IPS-11a (cell line): Measurements from ENCODE around the gene ELOA.
"Not testable (repeated sequence)": the region's sequence is repeated elsewhere in the genome, so short reads cannot be mapped to it uniquely, and the experiment has no call there.

Source experiments
- H3K4me3 ChIP-seq: one replicate; pipeline ENCODE4 v1.5.1; 2013; ENCODE audit warnings: low read depth, low read length, control low read depth

The ELOA gene

DNA sequence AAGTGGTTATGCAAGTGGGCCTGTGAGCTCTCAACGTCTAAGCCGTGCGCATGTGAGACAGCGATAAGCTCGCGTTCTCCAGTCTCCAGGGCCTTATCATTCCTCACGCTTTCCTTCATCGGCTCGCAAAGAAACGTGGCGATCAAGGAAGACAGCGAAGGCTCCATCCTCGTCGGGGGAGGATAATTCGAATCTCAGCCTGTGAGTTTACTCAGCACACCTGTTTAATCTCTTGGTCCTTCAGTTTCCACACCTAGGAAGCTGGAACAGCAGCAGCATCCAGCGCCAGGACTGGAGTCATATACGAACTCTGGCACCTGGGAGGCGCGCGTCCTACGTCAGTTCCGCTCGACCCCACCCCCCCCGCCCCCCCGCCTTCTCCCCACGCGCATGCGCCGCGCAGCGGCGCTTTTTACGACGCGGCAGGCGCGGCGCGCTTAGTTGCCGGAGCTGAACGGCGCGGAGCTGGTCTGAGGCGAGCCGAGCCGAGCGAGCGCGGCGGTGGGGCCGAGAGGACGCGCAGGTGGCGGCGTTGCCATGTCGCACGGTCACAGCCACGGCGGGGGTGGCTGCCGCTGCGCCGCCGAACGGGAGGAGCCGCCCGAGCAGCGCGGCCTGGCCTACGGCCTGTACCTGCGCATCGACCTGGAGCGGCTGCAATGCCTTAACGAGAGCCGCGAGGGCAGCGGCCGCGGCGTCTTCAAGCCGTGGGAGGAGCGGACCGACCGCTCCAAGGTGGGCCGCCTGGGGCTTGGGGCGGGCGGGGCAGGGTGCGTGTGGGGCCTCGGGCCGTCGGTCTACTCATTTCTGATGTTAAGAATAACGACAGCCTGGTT is 34.9 kb downstream of the ELOA start, which contains the start of gene PITHD1:
Gene PITHD1 (plus strand): TSS at position 440 of the 836 bp plus-strand sequence. CDS start 98 bp downstream, at position 538.
- peak within 1 kb of the TSS; percentile 94 for H3K4me3 ChIP-seq

DNA sequence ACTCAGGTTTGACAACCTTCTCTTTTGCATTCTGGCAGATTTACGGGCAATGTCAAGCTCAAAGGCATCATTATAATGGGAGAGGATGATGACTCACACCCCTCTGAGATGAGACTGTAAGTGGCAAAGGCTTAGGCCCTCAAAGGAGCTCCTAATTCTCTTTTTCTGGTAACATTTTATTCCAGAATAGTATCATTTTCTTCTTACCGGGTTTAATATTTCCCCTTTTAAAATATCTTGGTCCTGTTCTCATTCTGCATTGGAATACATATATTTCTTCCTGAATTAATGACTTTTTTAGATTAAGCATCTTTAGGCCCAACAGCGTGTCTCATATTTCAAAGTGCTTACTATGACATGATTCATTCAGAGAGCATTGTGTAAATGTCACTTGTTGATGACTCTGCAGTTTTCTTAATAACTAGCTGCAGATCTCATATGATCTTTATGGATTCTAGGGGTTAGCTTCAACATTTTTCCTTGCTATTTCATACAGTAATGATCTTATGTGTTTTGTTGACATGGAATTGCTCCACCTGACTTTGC is 36.6 kb downstream of the ELOA start:
- no peak overlapping the region for H3K4me3 ChIP-seq

DNA sequence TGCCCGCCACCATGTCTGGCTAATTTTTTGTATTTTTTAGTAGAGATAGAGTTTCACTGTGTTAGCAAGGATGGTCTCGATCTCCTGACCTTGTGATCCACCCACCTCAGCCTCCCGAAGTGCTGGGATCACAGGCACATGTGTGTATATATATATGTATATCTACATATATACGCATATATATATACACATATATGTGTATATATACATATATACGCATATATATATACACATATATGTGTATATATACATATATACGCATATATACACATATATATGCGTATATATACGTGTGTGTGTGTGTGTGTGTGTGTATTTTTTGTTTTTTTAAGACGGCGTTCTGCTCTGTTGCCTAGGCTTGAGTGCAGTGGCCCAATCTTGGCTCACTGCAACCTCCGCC is 39.9 kb downstream of the ELOA start:
- H3K4me3 ChIP-seq, result not testable (repeated sequence)

DNA sequence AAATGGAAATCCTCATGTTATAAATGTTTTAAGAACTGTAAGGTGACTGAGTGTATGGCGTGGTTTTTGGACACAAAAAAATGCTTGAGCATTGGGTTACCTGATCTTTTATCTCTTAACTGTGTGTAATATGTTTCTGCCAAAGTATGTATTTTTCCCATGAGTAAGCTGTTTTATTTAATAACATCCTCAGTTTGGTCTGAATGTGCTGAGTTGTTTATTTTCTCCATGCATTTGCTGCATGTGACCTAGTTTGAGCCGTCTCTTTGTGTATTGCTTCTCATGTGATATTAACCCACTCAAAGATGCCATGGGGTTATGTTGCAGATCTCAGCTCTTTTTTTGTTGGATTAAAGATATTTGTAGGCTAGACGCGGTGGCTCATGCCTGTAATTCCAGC is 41.6 kb downstream of the ELOA start:
- H3K4me3 ChIP-seq, result no peak overlapping the region

DNA sequence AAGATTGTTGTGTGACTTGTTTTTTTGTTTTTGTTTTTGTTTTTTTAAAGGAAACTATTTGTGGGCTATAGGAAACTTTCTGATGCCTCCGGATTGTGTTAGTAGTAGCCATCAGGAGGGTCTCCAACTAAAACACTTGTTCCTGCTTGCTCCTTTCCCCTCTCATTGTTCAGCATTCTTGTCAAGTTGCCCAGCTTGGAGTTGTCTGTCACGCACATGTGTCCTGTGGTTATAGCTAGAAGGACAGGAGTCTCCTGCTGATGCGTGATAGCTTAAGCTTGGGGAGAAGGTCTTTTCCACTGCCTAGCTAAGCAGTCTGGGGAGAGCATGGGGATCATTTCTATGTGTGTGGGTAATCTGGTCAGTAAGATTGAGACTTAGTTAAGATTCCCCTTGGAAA is 44.4 kb downstream of the ELOA start:
- H3K4me3 ChIP-seq, result no peak overlapping the region

DNA sequence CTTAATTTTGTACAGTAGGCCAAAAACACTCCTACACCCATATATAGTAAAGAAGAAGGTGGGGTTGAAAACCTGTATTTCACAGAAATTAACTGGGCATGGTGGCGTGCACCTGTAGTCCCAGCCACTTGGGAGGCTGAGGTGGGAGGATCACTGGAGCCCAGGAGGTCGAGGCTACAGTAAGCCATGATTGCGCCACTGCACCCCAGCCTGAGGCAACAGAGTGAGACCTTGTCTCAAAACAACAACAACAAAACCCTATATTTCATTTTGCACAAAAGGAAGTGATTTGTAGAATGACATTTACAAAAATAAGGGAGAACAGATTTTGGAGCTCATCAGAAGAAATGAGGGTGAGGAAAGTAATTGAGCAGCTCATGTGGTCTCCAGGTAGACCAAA is 45.4 kb downstream of the ELOA start:
- no peak overlapping the region for H3K4me3 ChIP-seq

DNA sequence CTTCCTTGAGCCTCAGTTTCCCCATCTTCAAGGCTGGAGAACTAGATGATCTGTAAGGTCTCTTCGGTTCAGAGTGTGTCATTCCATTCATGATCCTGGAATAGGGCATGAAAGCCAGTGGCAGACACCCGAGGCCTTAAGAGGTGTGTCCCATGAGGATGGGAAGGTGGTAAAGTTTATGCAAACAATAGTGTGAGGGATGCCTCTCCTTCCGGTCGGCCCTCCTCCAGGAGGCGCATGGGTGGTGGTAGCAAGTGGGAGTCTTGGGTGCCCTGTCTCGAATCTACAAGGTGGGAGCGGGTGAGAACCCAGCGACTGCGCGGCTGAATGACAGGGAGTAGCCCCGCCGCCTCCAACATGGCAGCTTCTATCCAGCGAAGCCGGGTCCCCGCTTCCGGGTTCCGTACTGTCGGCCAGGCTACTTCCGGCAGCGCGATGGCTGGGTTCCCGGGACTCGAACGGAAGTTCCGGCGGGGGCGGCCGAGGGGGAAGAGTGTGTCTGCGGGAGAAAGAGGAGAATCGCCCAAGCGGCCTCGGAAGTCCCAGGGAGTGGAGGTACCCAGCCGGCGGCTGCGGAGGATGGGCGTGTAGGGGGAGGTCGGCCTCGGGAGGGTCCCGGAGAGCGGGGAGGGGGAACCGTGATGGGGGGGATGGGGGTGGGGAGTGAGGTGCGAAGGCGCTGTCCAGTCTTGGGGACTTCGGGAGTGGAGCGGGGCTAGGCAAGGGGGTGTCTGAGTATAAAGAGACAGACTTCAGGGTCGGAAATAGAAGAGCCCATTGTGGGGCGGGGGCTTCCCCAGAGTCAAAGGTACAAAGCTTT is 47.6 kb downstream of the ELOA start, which contains the start of gene LYPLA2:
Gene LYPLA2 (plus strand): TSS at position 450 of the 820 bp plus-strand sequence. CDS start 1,538 bp downstream, outside the sequence.
- peak within 1 kb of the TSS; percentile 91 for H3K4me3 ChIP-seq

DNA sequence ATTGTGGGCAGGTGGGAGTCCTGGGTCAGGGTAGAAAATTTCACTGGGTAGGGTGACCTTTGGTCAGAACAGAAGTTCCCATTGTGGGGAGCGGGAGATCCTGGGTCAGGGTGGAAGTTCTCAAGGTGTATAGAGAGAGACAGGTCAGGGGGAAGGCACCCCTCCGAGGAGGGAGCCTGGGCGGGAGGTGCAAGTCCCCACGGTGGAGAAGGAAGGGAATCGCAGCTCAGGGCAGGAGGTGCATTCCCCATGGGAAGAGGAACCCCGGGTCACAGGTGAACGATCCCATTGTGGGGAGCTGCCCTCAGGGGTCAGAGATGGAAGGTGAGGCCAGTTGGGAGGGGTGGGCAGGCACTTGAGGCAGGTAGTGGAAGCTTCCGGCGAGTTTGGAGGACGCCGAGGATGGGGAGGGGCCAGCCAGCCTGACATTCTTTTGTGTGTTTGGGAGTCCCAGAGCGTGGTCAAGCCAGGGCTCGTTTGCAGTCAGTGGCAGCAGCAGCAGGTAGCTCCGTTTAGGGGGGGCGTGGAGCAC is 48.3 kb downstream of the ELOA start:
- peak overlapping the region; percentile 91 for H3K4me3 ChIP-seq

DNA sequence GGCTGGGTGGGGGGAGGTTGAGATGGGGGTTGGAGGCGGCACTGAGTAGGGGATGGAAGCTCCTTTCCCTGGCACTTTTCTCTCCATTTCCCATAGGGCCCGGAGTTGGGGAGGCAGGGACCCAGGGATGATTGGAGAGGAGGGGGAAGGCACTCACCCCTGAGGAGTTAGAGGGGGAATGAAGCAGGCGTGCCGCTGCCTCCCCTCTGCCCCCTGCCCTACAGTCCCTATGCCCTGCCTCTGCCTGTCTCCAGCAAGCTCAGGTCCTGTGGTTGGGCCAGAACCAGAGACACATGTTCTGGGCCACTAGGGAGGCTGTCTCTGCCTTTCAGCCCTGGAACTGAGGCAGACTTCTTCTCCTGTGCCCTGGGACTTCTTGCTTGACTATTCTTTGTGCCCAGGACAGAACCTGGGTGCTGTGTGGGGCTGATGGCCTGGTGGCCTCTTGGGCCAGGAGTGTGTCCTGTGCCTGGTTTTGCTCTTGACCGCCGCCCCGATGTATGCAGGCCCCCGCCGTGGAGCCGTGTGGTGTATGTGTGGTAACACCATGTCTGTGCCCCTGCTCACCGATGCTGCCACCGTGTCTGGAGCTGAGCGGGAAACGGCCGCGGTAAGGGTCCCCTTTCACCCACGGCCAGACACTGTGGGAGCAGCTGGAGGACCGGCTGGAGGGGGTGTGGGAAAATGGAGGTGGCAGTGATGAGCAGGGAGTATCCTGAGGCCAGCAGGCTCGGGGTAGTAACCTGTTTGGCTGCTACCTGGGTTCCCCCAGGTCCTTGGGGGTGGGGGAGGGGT is 49.1 kb downstream of the ELOA start:
- H3K4me3 ChIP-seq, result peak overlapping the region; percentile 91

DNA sequence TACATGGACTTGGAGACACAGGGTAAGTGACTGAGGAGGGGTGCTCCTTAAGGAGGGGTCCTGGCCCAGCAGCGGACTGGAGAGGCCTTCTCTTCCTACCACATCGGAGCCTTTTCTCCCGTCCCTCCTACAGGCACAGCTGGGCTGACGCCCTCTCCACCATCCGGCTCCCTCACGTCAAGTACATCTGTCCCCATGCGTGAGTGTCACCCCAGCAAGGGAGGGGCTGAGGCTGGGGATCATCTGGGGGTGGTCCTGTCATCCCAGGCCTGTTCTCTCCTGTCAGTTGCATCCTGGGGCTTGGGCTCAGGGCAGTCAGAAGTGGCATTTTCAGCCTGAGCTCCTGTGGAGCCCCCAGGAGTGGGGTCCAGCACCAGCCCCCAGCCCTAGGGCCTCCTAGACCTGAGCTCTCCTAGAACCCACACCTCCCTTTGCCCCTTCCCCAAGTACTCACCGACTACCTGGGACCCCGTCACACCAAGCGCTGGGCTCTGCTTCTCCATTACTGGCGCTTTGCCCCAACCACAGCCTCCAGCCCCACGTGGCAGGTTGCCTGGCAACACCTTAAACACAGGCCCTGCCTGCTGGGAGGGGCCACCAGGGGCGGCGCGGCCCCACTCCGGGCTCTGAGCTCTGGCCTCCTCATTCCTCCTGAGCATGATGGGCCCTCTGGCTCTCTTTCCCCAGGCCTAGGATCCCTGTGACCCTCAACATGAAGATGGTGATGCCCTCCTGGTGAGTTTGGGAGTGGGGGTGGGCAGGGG is 49.9 kb downstream of the ELOA start:
- H3K4me3 ChIP-seq, result no peak overlapping the region

DNA sequence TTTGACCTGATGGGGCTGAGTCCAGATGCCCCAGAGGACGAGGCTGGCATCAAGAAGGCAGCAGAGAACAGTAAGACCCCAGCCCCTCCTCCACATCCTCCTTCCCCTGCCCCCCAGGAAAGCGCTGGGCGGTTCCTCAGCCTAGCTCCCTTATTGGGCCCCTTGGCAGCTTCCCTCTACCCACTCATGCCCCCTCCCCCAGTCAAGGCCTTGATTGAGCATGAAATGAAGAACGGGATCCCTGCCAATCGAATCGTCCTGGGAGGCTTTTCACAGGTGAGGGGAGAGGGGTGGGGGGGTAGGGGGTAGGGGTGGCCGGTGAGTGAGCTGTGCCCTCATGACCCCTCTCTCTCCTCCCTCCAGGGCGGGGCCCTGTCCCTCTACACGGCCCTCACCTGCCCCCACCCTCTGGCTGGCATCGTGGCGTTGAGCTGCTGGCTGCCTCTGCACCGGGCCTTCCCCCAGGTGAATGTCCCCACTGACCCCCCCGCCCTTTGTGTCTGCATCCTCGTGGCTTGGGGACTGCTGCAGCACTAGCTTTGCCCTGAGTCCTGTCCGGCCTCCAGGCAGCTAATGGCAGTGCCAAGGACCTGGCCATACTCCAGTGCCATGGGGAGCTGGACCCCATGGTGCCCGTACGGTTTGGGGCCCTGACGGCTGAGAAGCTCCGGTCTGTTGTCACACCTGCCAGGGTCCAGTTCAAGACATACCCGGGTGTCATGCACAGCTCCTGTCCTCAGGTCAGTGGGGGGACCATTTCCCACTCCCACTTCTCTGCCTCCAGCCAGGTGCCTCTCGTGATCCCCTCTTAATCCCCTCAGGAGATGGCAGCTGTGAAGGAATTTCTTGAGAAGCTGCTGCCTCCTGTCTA is 50.8 kb downstream of the ELOA start:
- H3K4me3 ChIP-seq, result no peak overlapping the region

DNA sequence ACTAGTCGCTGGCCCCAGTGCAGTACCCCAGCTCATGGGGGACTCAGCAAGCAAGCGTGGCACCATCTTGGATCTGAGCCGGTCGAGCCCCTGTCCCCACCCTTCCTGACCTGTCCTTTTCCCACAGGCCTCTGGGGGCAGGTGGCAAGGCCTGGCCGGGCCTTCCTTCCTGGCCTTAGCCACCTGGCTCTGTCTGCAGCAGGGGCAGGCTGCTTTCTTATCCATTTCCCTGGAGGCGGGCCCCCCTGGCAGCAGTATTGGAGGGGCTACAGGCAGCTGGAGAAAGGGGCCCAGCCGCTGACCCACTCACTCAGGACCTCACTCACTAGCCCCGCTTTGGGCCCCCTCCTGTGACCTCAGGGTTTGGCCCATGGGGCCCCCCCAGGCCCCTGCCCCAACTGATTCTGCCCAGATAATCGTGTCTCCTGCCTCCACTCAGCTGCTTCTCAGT is 51.5 kb downstream of the ELOA start:
- H3K4me3 ChIP-seq, result not testable (repeated sequence)

DNA sequence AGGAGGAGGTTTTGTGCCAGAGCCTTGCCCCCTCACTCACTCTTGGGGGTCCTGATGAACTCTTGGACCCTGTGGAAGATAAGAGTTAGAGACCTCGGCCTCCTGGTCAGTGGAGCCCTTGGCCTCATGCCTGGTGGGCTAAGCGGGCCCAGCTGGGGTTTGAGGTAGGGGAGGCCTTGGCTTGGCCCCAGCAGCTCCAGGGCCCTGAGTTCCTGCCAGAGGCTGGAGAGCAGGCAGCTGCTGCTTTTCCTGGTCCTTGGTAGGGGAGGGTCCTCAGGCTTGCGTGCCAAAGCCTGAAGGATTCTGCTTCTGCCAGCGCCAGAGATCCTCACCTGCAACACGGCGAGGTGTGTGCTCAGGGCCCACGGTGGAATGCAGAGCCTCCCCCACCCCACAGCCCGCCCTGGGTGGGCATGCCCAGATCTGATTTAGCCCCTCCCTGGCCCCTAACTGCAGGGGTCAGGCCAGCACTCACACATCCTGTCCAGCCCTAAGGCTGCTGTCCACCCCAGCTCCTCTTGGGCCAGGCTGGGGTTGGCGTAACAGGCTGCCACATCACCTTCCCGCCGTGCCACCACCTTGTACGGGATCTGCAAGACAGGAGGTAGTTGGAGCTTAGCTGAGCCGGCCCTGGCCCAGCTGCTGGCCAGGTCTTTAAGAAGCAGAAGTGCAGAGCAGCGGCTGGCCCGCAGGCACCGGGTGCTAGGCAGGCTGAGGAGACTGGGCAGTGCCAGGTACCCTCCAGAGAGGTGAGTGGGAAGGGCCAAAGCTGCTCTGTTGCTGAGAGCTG is 52.6 kb downstream of the ELOA start:
- H3K4me3 ChIP-seq, result no peak overlapping the region

DNA sequence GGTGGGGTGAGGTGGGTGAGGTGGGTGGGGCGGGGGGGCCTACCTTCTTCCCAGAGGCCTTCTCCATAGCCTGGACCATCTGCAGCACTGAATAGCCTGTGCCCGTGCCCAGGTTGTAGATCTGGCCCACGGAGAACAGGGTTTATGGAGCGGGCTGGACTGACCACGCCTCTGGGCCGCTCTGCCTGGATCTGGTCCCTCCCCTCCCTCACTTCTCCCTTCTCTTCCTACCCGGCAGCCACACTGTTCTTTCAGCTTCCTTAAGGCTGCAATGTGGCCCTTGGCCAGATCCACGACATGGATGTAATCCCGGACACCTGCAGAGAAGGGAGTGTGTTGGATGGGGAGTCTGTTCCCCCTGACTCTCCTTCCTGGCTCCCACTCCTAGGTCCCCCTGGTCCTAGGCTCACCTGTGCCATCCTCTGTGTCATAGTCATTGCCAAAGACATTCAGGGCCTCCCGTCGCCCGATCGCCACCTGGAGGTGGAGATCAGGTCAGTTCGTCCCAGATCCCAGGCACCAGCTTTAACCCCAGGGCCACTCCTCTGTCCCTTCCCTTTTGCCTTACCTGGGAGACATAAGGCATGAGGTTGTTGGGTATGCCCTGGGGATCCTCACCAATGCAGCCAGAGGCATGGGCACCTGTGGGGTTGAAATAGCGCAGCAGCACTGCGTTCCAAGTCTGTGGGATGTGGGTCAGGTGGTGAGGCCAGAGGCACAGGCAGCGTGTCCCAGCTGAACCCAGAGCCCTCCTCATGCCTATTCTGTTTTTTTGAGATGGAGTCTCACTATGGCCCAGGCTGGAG is 53.4 kb downstream of the ELOA start:
- H3K4me3 ChIP-seq, result no peak overlapping the region

DNA sequence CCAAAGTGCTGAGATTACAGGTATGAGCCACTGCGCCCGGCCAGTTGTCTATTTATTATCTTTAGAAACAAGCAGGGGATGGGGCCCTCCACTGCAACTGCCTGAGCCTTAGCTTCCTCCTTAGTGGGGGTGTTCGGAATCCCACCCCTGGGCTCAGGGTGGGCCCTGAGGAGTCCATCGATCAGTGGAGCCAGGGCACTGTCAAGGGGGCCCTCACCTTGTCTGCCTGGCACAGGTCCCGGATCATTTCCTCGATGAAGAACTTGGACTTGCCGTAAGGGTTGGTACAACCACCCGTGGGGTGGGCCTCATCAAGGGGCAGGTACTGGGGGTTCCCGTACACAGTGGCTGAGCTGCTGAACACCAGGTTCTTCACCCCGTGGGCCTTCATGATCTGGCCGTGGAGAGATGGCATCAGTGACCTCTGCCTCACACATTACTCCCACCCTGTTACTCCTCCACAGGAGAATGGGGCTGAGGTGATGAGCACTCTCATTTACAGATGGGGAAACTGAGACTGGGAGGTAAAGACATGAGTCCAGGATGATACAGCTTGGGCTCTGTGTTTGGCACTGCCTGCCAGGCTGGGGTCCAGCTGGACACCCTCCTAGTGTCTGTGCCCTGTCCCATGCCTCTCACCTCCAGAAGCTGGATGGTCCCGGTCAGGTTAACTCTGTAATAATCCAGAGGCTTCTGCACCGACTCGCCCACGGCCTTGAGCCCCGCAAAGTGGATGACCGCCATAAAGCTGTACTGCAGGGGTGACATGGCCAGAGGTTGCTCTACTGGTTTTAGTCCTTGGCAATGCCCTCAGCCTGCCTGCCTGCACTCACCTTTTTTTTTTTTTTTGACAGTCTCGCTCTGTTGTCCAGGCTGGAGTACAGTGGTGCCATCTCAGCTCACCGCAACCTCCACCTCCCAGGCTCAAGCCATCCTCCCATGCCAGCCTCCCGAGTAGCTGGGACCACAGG is 54.5 kb downstream of the ELOA start:
- no peak overlapping the region for H3K4me3 ChIP-seq

DNA sequence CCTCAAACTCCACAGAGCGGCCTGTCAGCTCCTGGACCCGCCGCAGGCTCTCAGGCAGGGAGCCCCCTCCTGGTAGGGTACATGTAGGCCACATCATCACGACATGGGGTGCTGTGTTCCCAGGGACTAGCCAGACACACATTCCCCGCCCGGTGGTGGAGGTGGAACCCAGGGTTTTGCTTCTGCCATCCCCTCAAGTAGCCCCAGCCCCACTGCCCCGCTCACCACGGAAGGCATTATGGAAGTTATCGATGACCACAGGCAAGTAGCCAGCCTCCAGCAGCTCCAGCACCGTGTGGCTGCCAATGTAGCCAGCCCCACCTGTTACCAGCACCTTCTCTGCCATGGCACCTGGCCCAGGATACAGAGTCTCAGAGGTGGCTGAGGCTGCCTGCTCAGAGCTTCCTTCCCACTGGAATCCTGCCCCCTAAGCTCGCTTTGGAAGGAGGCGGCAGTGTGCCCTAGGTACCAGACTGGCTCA is 55.4 kb downstream of the ELOA start:
- H3K4me3 ChIP-seq, result no peak overlapping the region
